ENCODE results near the gene EFNA5. TPM values are rescaled to one million over a fixed set of nuclear protein-coding genes. Genes with fewer than 3 reads are reported as not detected.

The EFNA5 gene
- total and polyA plus RNA-seq, 2 experiments from 2014 or later: 7.5 to 10.1 TPM

GRCh38 chr5:107418902-107419301 lies 251.8 kb downstream of the EFNA5 start:
- no peaks in the 10 kb centered on the region for H3K36me3 Mint-ChIP-seq (ENCODE audit: low read depth)
- H3K27me3 Mint-ChIP-seq (ENCODE audit: insufficient read depth, low read depth, poor library complexity): no peaks in the 10 kb centered on the region
- Histone ChIP-seq H3F3A (replicated peaks; ENCODE audit: low read depth) (no peaks in the 10 kb centered on the region), H3K4me3 (no peak overlapping the region), H3K4me2 (no peak overlapping the region), H3K36me3 (ENCODE audit: insufficient read depth) (no peaks in the 10 kb centered on the region), H4K20me1 (replicated peaks; ENCODE audit: insufficient read depth) (no peaks in the 10 kb centered on the region), H2AFZ (no peak overlapping the region), H3K27me3 (ENCODE audit: insufficient read depth) (no peaks in the 10 kb centered on the region), H3K9me2 (ENCODE audit: insufficient read depth) (no peaks in the 10 kb centered on the region), H3K4me1 (ENCODE audit: insufficient read depth) (peaks cover 9% of the 10 kb centered on the region), H3K79me2 (replicated peaks; ENCODE audit: insufficient read depth) (no peaks in the 10 kb centered on the region), H3K27ac (ENCODE audit: low read depth) (no peak overlapping the region)
- ATAC-seq (no peak), DNase-seq (ENCODE audit: low spot score) (no peak)
- H3K27ac Mint-ChIP-seq: no peak overlapping the region; the same call in 1 of the 2 replicates
- H3K4me3 Mint-ChIP-seq: no peak overlapping the region
- no peaks in the 10 kb centered on the region for H3K9me3 Mint-ChIP-seq
- TF ChIP-seq EZH2 (IDR thresholded peaks at IDR 0.05; ENCODE audit: low read depth, unreplicated experiment) (no peak), ZNF114 (CRISPR knock-in tag; IDR thresholded peaks at IDR 0.05) (no peak), EZH2phosphoT487 (IDR thresholded peaks at IDR 0.05; ENCODE audit: unreplicated experiment) (no peak), CREB1 (CRISPR knock-in tag; IDR thresholded peaks at IDR 0.05; ENCODE audit: low read depth) (no peak), ZNF462 (CRISPR knock-in tag; IDR thresholded peaks at IDR 0.05) (no peak)
- peaks cover 18% of the 10 kb centered on the region for H3K4me1 Mint-ChIP-seq

- DNase-seq (ENCODE audit: low spot score) (no peak), ATAC-seq (no peak)
- no peaks in the 10 kb centered on the region for H3K36me3 ChIP-seq (ENCODE audit: insufficient read depth)
- no peak overlapping the region for H3K4me3 ChIP-seq
- no peaks in the 10 kb centered on the region for H3K9me3 Mint-ChIP-seq
- no peaks in the 10 kb centered on the region for H3K36me3 Mint-ChIP-seq (ENCODE audit: low read depth)
- no peaks in the 10 kb centered on the region for H3K27me3 Mint-ChIP-seq (ENCODE audit: insufficient read depth, low read depth, poor library complexity)
- no peaks in the 10 kb centered on the region for H3K79me2 ChIP-seq (replicated peaks; ENCODE audit: insufficient read depth)
- no peak overlapping the region for H2AFZ ChIP-seq
- H3K4me1 Mint-ChIP-seq: peaks cover 18% of the 10 kb centered on the region
- H3K27me3 ChIP-seq (ENCODE audit: insufficient read depth): no peaks in the 10 kb centered on the region
- no peaks in the 10 kb centered on the region for H3F3A ChIP-seq (replicated peaks; ENCODE audit: low read depth)
- peaks cover 9% of the 10 kb centered on the region for H3K4me1 ChIP-seq (ENCODE audit: insufficient read depth)
- no peak overlapping the region for H3K4me2 ChIP-seq
- no peak overlapping the region for H3K27ac Mint-ChIP-seq
- no peaks in the 10 kb centered on the region for H3K9me2 ChIP-seq (ENCODE audit: insufficient read depth)
- TF ChIP-seq REST (IDR thresholded peaks at IDR 0.05; ENCODE audit: unreplicated experiment) (no peak), NANOG (IDR thresholded peaks at IDR 0.05; ENCODE audit: borderline replicate concordance) (no peak)
- no peaks in the 10 kb centered on the region for H4K20me1 ChIP-seq (replicated peaks; ENCODE audit: insufficient read depth)
- no peak overlapping the region for H3K27ac ChIP-seq (ENCODE audit: low read depth)
- H3K4me3 Mint-ChIP-seq: no peak overlapping the region
Measured at GRCh38 chr5:107418071-107418470, 252.7 kb downstream of the EFNA5 start.
